ENCODE results near the gene NRDC.

The NRDC gene

GRCh38 chr1:51814513-51814912 is 64.0 kb downstream of the NRDC start:
- no peak for DNase-seq (ENCODE audit: low read depth, low spot score)
- in situ Hi-C loops (cut with HindIII; ENCODE audit: low sequenced_read_pairs): no loop called here
- TF ChIP-seq CTCF (IDR thresholded peaks at IDR 0.05; ENCODE audit: low read depth, low read length): no peak
- no peak overlapping the region for H3K4me3 ChIP-seq (ENCODE audit: low read depth, low read length)

- no peak for TF ChIP-seq CTCF (IDR thresholded peaks at IDR 0.05; ENCODE audit: low read depth, low read length)
Measured at GRCh38 chr1:51799372-51799771, 79.2 kb downstream of the NRDC start.

GRCh38 chr1:51794868-51795267 is 83.7 kb downstream of the NRDC start:
- no peak overlapping the region for H3K4me3 ChIP-seq (ENCODE audit: low read depth, low read length)
- in situ Hi-C loops (cut with HindIII; ENCODE audit: low sequenced_read_pairs): no loop called here
- no peak for DNase-seq (ENCODE audit: low read depth, low spot score)
- no peak for TF ChIP-seq CTCF (IDR thresholded peaks at IDR 0.05; ENCODE audit: low read depth, low read length)

More at GRCh38 chr1:51799372-51799771, 79.2 kb downstream of the NRDC start:
- in situ Hi-C loops (cut with HindIII; ENCODE audit: low sequenced_read_pairs): no loop called here
- no peak for DNase-seq (ENCODE audit: low read depth, low spot score)
- no peak overlapping the region for H3K4me3 ChIP-seq (ENCODE audit: low read depth, low read length)

GRCh38 chr1:51794260-51794659 is 84.3 kb downstream of the NRDC start:
- in situ Hi-C loops (cut with HindIII; ENCODE audit: low sequenced_read_pairs): no loop called here
- H3K4me3 ChIP-seq (ENCODE audit: low read depth, low read length): no peak overlapping the region
- no peak for DNase-seq (ENCODE audit: low read depth, low spot score)
- TF ChIP-seq CTCF (IDR thresholded peaks at IDR 0.05; ENCODE audit: low read depth, low read length): no peak

- in situ Hi-C loops (cut with HindIII; ENCODE audit: low sequenced_read_pairs): no loop called here
- no peak for TF ChIP-seq CTCF (IDR thresholded peaks at IDR 0.05; ENCODE audit: low read depth, low read length)
- H3K4me3 ChIP-seq (ENCODE audit: low read depth, low read length): no peak overlapping the region
- peak; percentile 78 for DNase-seq (ENCODE audit: low read depth, low spot score)
Measured at GRCh38 chr1:51792864-51793263, 85.7 kb downstream of the NRDC start.

- H3K4me3 ChIP-seq (ENCODE audit: low read depth, low read length): no peak overlapping the region
- no peak for TF ChIP-seq CTCF (IDR thresholded peaks at IDR 0.05; ENCODE audit: low read depth, low read length)
- no peak for DNase-seq (ENCODE audit: low read depth, low spot score)
- in situ Hi-C loops (cut with HindIII; ENCODE audit: low sequenced_read_pairs): no loop called here
Measured at GRCh38 chr1:51791888-51792287, 86.6 kb downstream of the NRDC start.

- no peak for DNase-seq (ENCODE audit: low read depth, low spot score)
- in situ Hi-C loops (cut with HindIII; ENCODE audit: low sequenced_read_pairs): no loop called here
- TF ChIP-seq CTCF (IDR thresholded peaks at IDR 0.05; ENCODE audit: low read depth, low read length): no peak
- H3K4me3 ChIP-seq (ENCODE audit: low read depth, low read length): no peak overlapping the region
Measured at GRCh38 chr1:51790385-51790784, 88.1 kb downstream of the NRDC start.
